ENCODE results near the gene DNAH10.
"Not testable (repeated sequence)": the region's sequence is repeated elsewhere in the genome, so short reads cannot be mapped to it uniquely, and the experiment has no call there.

The DNAH10 gene

DNA sequence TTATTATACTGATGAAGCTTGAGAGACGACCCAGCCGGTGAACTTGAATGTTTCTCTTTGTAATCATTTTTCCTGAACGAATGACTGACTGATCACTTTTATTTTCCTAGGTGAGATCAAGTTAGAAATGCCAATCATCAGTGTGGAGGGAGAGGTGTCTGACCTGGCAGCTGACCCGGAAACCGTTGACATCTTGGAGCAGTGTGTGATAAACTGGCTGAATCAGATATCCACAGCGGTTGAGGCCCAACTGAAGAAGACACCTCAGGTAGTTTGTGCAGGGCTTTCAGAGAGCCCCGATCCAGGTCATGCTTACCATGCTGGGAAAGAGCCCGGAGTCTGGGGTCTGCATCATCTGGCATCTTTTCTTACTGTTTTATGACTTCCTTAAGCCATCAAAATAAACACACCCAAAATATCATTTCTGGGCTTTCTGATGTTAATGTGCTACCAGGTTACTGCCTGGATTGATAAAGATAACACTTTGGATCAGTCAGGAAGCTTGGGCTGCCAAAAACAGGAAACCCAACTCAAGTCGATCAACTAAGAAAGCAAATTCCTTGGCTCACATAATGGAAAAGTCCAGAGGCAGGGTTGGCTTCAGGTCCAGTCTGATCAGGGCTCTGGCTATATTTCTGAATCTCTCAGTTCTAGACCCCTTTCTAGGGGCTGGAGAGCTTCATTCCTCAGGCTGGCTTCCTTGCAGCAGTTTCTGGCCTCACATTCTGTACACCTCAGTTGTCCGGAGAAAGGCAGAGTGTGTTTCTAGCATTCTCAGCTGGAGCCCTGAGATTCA is 21.1 kb downstream of the DNAH10 start:
- Mint-ChIP-seq H3K36me3 (ENCODE audit: insufficient read depth) (no peaks in the 10 kb centered on the region), H3K27ac (ENCODE audit: low read depth) (no peak overlapping the region), H3K27me3 (no peaks in the 10 kb centered on the region), H3K4me3 (no peak overlapping the region), H3K9me3 (no peaks in the 10 kb centered on the region), H3K4me1 (no peaks in the 10 kb centered on the region)
- ATAC-seq (replicated peaks; ENCODE audit: extremely low read depth, poor library complexity, severe bottlenecking) (no peak), DNase-seq (ENCODE audit: low spot score in 2 of 2) (no peak)

DNA sequence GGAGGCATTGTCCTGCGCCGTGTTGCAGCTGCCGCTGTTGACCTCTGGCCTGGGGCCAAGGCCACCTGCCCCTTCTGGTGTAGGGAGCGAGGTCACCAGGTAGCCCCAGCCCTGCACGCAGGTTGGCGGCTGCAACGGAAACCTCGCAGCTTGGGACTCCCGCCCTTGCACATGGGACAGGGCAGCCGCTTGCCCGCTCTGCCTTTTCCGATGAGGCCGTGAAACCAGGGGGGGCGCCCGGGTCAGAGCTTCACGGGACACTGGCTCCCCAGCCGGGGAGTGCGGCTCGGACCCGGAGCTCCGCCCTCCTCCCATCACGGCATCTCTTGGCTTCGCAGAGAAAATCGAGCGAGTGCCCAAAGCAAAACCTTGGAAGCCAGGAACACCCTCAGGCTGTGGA is 25.4 kb downstream of the DNAH10 start:
- H3K36me3 Mint-ChIP-seq (ENCODE audit: insufficient read depth) = no peaks in the 10 kb centered on the region
- ATAC-seq (replicated peaks; ENCODE audit: extremely low read depth, poor library complexity, severe bottlenecking) (no peak), DNase-seq (ENCODE audit: low spot score in 2 of 2) (no peak)
- no peaks in the 10 kb centered on the region for H3K4me1 Mint-ChIP-seq
- no peaks in the 10 kb centered on the region for H3K27me3 Mint-ChIP-seq
- peaks cover under 1% of the 10 kb centered on the region for H3K9me3 Mint-ChIP-seq
- no peak overlapping the region for H3K4me3 Mint-ChIP-seq
- H3K27ac Mint-ChIP-seq (ENCODE audit: low read depth) = no peak overlapping the region

- Mint-ChIP-seq H3K27ac (ENCODE audit: low read depth) (no peak overlapping the region), H3K4me3 (no peak overlapping the region), H3K9me3 (peaks cover 6% of the 10 kb centered on the region), H3K27me3 (no peaks in the 10 kb centered on the region), H3K4me1 (no peaks in the 10 kb centered on the region), H3K36me3 (ENCODE audit: insufficient read depth) (no peaks in the 10 kb centered on the region)
- no peak for ATAC-seq (replicated peaks; ENCODE audit: extremely low read depth, poor library complexity, severe bottlenecking)
- DNase-seq (ENCODE audit: low spot score in 2 of 2) = no peak
These were observed 26.4 kb downstream of the DNAH10 start for GRCh38 chr12:123788541-123788940.

DNA sequence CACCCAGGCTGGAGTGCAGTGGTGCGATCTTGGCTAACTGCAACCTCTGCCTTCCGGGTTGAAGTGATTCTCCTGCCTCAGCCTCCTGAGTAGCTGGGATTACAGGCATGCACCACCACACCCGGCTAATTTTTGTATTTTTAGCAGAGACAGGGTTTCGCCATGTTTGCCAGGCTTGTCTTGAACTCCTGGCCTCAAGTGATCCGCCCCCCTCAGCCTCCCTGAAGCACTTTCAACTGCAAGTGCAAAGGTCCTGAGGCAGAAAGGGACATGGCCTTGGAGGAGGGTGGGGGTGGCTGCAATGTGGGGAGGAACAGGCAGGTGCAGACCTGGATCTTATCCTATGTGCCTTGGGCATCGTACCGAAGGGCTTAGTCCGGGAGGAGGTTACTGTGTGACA is 27.3 kb downstream of the DNAH10 start:
- not testable (repeated sequence) for H3K27ac Mint-ChIP-seq (ENCODE audit: low read depth); H3K27me3 Mint-ChIP-seq; H3K9me3 Mint-ChIP-seq; ATAC-seq (replicated peaks; ENCODE audit: extremely low read depth, poor library complexity, severe bottlenecking); H3K4me3 Mint-ChIP-seq; H3K4me1 Mint-ChIP-seq; DNase-seq (ENCODE audit: low spot score in 2 of 2); H3K36me3 Mint-ChIP-seq (ENCODE audit: insufficient read depth)

GRCh38 chr12:123790905-123791467 is 28.9 kb downstream of the DNAH10 start:
- no peaks in the 10 kb centered on the region for H3K4me1 Mint-ChIP-seq
- H3K27me3 Mint-ChIP-seq = no peaks in the 10 kb centered on the region
- peaks cover 6% of the 10 kb centered on the region for H3K9me3 Mint-ChIP-seq
- H3K4me3 Mint-ChIP-seq = no peak overlapping the region
- ATAC-seq (replicated peaks; ENCODE audit: extremely low read depth, poor library complexity, severe bottlenecking) (no peak), DNase-seq (ENCODE audit: low spot score in 2 of 2) (no peak)
- H3K27ac Mint-ChIP-seq (ENCODE audit: low read depth) = no peak overlapping the region
- H3K36me3 Mint-ChIP-seq (ENCODE audit: insufficient read depth) = no peaks in the 10 kb centered on the region

GRCh38 chr12:123794027-123794426 is 31.9 kb downstream of the DNAH10 start:
- Mint-ChIP-seq H3K4me3 (no peak overlapping the region), H3K27me3 (peaks cover 5% of the 10 kb centered on the region), H3K27ac (ENCODE audit: low read depth) (no peak overlapping the region), H3K4me1 (no peaks in the 10 kb centered on the region), H3K9me3 (peaks cover 6% of the 10 kb centered on the region), H3K36me3 (ENCODE audit: insufficient read depth) (no peaks in the 10 kb centered on the region)
- ATAC-seq (replicated peaks; ENCODE audit: extremely low read depth, poor library complexity, severe bottlenecking) (no peak), DNase-seq (ENCODE audit: low spot score in 2 of 2) (no peak)

DNA sequence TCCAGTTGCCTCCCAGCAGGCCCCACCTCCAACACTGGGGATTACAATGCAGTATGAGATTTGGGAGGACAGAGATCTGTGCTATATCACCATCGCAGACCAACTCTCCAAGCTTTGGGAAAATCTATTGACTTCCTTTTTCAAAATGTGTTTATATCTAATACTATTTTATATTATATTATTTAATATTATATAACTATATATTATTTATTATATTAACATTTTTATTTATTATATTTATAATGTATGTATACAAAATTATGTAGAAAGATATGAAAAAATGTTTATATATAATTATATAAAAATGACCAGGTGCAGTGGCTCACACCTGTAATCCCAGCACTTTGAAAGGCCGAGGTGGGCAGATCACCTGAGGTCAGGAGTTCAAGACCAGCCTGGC is 36.4 kb downstream of the DNAH10 start:
- DNase-seq (ENCODE audit: low spot score in 2 of 2) (no peak), ATAC-seq (replicated peaks; ENCODE audit: extremely low read depth, poor library complexity, severe bottlenecking) (no peak)
- no peak overlapping the region for H3K4me3 Mint-ChIP-seq
- H3K9me3 Mint-ChIP-seq = no peaks in the 10 kb centered on the region
- no peak overlapping the region for H3K27ac Mint-ChIP-seq (ENCODE audit: low read depth)
- H3K27me3 Mint-ChIP-seq = peaks cover 10% of the 10 kb centered on the region
- no peaks in the 10 kb centered on the region for H3K4me1 Mint-ChIP-seq
- H3K36me3 Mint-ChIP-seq (ENCODE audit: insufficient read depth) = no peaks in the 10 kb centered on the region

DNA sequence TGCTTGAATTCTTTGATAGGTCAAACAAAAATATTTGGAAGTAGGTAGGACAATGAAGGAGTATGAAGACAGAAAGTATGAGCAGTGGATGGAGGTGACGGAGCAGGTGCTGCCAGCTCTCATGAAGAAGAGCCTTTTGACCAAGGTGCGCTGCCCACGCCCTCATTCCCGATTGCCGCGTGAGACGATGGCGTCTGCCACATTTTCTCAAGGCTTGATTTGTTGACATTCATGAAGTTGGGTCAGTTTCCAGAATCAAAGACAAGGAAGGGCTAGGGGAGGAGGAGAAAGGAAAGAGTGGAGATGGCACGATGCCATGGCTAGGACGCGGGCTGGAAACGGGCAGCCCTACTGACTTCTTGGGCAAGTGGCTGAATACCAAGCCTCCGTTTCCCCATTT is 37.1 kb downstream of the DNAH10 start:
- no peak overlapping the region for H3K4me3 Mint-ChIP-seq

DNA sequence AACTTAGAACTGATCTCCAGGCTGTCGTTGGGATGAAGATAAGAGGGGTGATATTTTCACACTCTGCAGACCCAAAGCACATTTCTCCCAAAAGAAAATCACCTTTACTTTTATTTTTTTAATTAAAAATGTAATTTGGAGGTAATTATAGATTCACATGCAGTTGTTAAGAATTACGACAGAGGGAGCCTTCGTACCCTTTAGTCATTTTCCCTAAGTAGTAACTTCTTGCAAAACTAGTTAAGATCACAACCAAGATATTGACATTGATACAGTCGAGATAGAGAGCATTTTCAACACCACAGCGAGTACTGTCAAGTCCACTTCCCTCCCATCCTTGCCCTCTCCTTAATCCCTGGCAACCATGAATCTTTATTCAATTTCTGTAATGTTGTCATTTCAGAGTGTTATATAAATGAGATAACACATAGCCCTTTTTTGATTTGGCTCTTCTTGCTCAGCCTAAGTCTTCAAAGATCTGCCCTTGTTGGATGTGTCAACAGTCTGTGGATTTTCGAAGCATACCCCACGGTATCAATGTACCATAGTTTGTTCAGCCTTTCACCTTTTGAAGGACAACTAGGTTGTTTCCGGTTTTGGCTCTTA is 39.6 kb downstream of the DNAH10 start:
- peaks cover 10% of the 10 kb centered on the region for H3K27me3 Mint-ChIP-seq
- H3K27ac Mint-ChIP-seq (ENCODE audit: low read depth) = no peak overlapping the region
- no peaks in the 10 kb centered on the region for H3K36me3 Mint-ChIP-seq (ENCODE audit: insufficient read depth)
- DNase-seq (ENCODE audit: low spot score in 2 of 2) (no peak), ATAC-seq (replicated peaks; ENCODE audit: extremely low read depth, poor library complexity, severe bottlenecking) (no peak)
- H3K9me3 Mint-ChIP-seq = no peaks in the 10 kb centered on the region
- no peaks in the 10 kb centered on the region for H3K4me1 Mint-ChIP-seq
- H3K4me3 Mint-ChIP-seq = no peak overlapping the region

More for the DNA sequence above, 37.1 kb downstream of the DNAH10 start:
- no peaks in the 10 kb centered on the region for H3K9me3 Mint-ChIP-seq
- no peaks in the 10 kb centered on the region for H3K36me3 Mint-ChIP-seq (ENCODE audit: insufficient read depth)
- H3K27me3 Mint-ChIP-seq = peaks cover 10% of the 10 kb centered on the region
- H3K4me1 Mint-ChIP-seq = no peaks in the 10 kb centered on the region
- ATAC-seq (replicated peaks; ENCODE audit: extremely low read depth, poor library complexity, severe bottlenecking) (no peak), DNase-seq (ENCODE audit: low spot score in 2 of 2) (no peak)
- H3K27ac Mint-ChIP-seq (ENCODE audit: low read depth) = no peak overlapping the region

- Mint-ChIP-seq H3K4me1 (no peaks in the 10 kb centered on the region), H3K27me3 (peaks cover 32% of the 10 kb centered on the region), H3K36me3 (ENCODE audit: insufficient read depth) (no peaks in the 10 kb centered on the region), H3K4me3 (no peak overlapping the region), H3K27ac (ENCODE audit: low read depth) (no peak overlapping the region), H3K9me3 (no peaks in the 10 kb centered on the region)
- DNase-seq (ENCODE audit: low spot score in 2 of 2) = no peak
- no peak for ATAC-seq (replicated peaks; ENCODE audit: extremely low read depth, poor library complexity, severe bottlenecking)
These were observed 43.1 kb downstream of the DNAH10 start for GRCh38 chr12:123805173-123805572.

DNA sequence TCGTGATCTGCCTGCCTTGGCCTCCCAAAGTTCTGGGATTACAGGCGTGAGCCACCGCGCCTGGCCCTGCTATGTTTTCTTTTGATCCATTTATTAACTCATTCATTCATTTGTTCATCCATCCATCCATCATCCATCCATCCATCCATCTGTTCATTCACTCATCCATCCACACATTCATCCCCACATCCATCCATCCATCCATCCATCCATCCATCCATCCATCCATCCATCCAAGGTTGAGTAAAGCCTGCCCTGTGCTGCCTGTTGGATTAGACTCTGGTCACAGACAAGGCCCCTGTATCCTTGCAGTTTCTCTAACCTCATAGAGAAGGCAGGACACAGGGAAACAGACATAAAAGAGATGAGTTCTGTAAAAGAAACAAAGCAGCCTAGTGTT is 44.9 kb downstream of the DNAH10 start:
- Mint-ChIP-seq H3K36me3 (ENCODE audit: insufficient read depth) (no peaks in the 10 kb centered on the region), H3K27me3 (peaks cover 37% of the 10 kb centered on the region), H3K4me1 (no peaks in the 10 kb centered on the region), H3K4me3 (no peak overlapping the region), H3K9me3 (no peaks in the 10 kb centered on the region), H3K27ac (ENCODE audit: low read depth) (no peak overlapping the region)
- DNase-seq (ENCODE audit: low spot score in 2 of 2) = no peak
- no peak for ATAC-seq (replicated peaks; ENCODE audit: extremely low read depth, poor library complexity, severe bottlenecking)

DNA sequence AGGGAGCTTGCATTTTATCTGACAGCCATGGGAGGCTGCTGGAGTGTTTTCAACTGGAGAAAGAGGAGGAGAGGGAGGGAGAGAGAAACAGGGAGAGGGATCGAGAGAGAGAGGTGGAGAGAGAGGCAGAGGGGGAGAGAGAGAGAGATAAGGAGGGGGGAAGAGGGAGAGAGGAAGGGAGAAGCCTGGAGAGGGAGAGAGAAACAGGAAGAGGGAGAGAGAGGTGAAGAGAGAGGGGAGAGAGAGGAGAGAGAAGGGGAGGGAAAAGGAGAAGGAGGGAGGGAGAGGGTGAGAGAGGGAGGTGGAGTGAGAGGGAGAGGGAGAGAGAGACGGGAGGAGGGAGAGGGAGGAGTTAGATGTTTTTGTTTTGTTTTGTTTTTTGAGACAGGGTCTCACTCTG is 45.6 kb downstream of the DNAH10 start:
- ATAC-seq (replicated peaks; ENCODE audit: extremely low read depth, poor library complexity, severe bottlenecking) (no peak), DNase-seq (ENCODE audit: low spot score in 2 of 2) (no peak)
- Mint-ChIP-seq H3K27me3 (peaks cover 44% of the 10 kb centered on the region), H3K27ac (ENCODE audit: low read depth) (no peak overlapping the region), H3K4me3 (no peak overlapping the region), H3K4me1 (no peaks in the 10 kb centered on the region), H3K9me3 (no peaks in the 10 kb centered on the region), H3K36me3 (ENCODE audit: insufficient read depth) (no peaks in the 10 kb centered on the region)

DNA sequence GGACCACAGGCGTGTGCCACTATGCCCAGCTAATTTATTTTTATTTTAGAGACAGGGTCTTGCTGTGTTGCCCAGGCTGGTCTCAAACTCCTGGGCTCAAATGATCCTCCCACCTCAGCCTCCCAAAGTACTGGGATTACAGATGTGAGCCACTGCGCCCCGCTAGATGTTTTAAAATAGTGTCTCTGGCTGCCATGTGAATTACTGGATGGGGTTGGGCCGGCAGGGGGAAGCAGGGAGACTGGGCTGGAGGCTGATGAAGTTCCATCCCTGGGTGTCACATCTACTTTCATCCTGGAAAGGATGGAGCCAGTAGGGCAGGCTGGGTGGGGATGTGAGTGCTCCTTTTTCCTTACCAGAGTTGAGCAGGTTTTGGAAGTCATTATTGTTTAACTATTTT is 46.1 kb downstream of the DNAH10 start:
- H3K4me1 Mint-ChIP-seq = no peaks in the 10 kb centered on the region
- H3K27ac Mint-ChIP-seq (ENCODE audit: low read depth) = no peak overlapping the region
- DNase-seq (ENCODE audit: low spot score in 2 of 2) = no peak
- no peak overlapping the region for H3K4me3 Mint-ChIP-seq
- H3K27me3 Mint-ChIP-seq = peaks cover 49% of the 10 kb centered on the region
- no peak for ATAC-seq (replicated peaks; ENCODE audit: extremely low read depth, poor library complexity, severe bottlenecking)
- H3K9me3 Mint-ChIP-seq = no peaks in the 10 kb centered on the region
- H3K36me3 Mint-ChIP-seq (ENCODE audit: insufficient read depth) = no peaks in the 10 kb centered on the region

All from central memory CD8-positive, alpha-beta T cell (primary cell).